AG04450 (cell line): ENCODE results near the gene ALDOC. TPM values are rescaled to one million over a fixed set of nuclear protein-coding genes. Genes with fewer than 3 reads are reported as not detected.

ENCODE experiments used
- CTCF ChIA-PET: fragments of 300-600, 350-600 bp; formaldehyde crosslinking; extraction: SDS; loops from one replicate; lab custom pipeline; 2022; ENCODE audit warnings: antibody characterized with exemption, inconsistent platforms; lab: Charles Lee
- POLR2A ChIA-PET: fragments of 350-600 bp; formaldehyde crosslinking; extraction: SDS; loops from one replicate; lab custom pipeline; 2021; ENCODE audit warnings: antibody characterized with exemption, inconsistent platforms; lab: Yijun Ruan, JAX
- DNase-seq: peaks from one replicate; pipeline ENCODE4 v3.0.0-alpha.2; 2011; ENCODE audit warnings: low read depth, low spot score
- H3K27ac ChIP-seq: one replicate; pipeline ENCODE4 v1.5.1; 2012; ENCODE audit warnings: low read depth, low read length, control low read depth
- H3K27me3 ChIP-seq: one replicate; pipeline ENCODE4 v1.6.0; 2012; ENCODE audit warnings: low read length; ENCODE audit not compliant: control insufficient read depth, insufficient read depth
- H3K4me3 ChIP-seq: 2 replicates; pipeline ENCODE4 v1.5.1; 2011; ENCODE audit warnings: mild to moderate bottlenecking, low read depth, low read length, control low read depth
- H3K9me3 ChIP-seq: 2 replicates; pipeline ENCODE4 v1.5.1; 2012; ENCODE audit warnings: low read length; ENCODE audit not compliant: control insufficient read depth, insufficient read depth
- CTCF ChIP-seq: IDR thresholded peaks from 2 replicates; pipeline ENCODE4 v1.5.1; 2011; ENCODE audit warnings: low read depth, low read length, control low read depth, inconsistent platforms
- polyA plus RNA-seq: library from polyadenylated mRNA; depleted of rRNA; stranded (reverse); fragments of >200 nt; gene quantifications from 2 replicates; pipeline ENCODE4 v1.2.3, GENCODE V29; 2011

Gene ALDOC
- polyA plus RNA-seq, 1 experiment = 46.3 TPM

- POLR2A ChIA-PET = no interaction called here
- Histone ChIP-seq H3K27ac (no peak overlapping the region), H3K4me3 (no peak overlapping the region), H3K27me3 (no peaks in the 10 kb centered on the region), H3K9me3 (no peaks in the 10 kb centered on the region)
- TF ChIP-seq CTCF = no peak
- DNase-seq = no peak
- CTCF ChIA-PET = interaction anchor here (0.9 to 2.8 kb wide), 6 partner anchors 25 to 66 kb away, joined by 3 to 15 read pairs (median 4); no protein-coding TSS in a partner anchor
Measured at GRCh38 chr17:28547096-28547622, 29.5 kb downstream of the ALDOC start.

GRCh38 chr17:28545787-28546415, 30.8 kb downstream of the ALDOC start:
- DNase-seq = no peak
- CTCF ChIA-PET = interaction anchor here (2.7 kb wide), 1 partner anchor 51 kb away, joined by 15 read pairs; no protein-coding TSS in a partner anchor
- H3K27me3 ChIP-seq = no peaks in the 10 kb centered on the region
- TF ChIP-seq CTCF = no peak
- POLR2A ChIA-PET = no interaction called here
- no peaks in the 10 kb centered on the region for H3K9me3 ChIP-seq
- H3K4me3 ChIP-seq = no peak overlapping the region
- H3K27ac ChIP-seq = no peak overlapping the region

- Histone ChIP-seq H3K27ac (no peak overlapping the region), H3K4me3 (no peak overlapping the region), H3K27me3 (peaks cover 1% of the 10 kb centered on the region), H3K9me3 (no peaks in the 10 kb centered on the region)
- CTCF ChIA-PET = no interaction called here
- no peak for DNase-seq
- no peak for TF ChIP-seq CTCF
- POLR2A ChIA-PET = no interaction called here
Measured at GRCh38 chr17:28545141-28545503, 31.6 kb downstream of the ALDOC start.

- CTCF ChIA-PET = no interaction called here
- H3K27me3 ChIP-seq = peaks cover 3% of the 10 kb centered on the region
- no peak overlapping the region for H3K27ac ChIP-seq
- TF ChIP-seq CTCF = no peak
- DNase-seq = no peak
- no peak overlapping the region for H3K4me3 ChIP-seq
- no peaks in the 10 kb centered on the region for H3K9me3 ChIP-seq
- POLR2A ChIA-PET = no interaction called here
Measured at GRCh38 chr17:28544402-28545140, 32.1 kb downstream of the ALDOC start.

- H3K27ac ChIP-seq = no peak overlapping the region
- POLR2A ChIA-PET = no interaction called here
- TF ChIP-seq CTCF = no peak
- H3K27me3 ChIP-seq = peaks cover 19% of the 10 kb centered on the region
- H3K4me3 ChIP-seq = no peak overlapping the region
- no peaks in the 10 kb centered on the region; the same call in 1 of the 2 replicates for H3K9me3 ChIP-seq
- CTCF ChIA-PET = interaction anchor here (0.6 to 3.0 kb wide), 17 partner anchors 8 to 195 kb away, joined by 3 to 70 read pairs (median 3); no protein-coding TSS in a partner anchor
- DNase-seq = no peak
Measured at GRCh38 chr17:28541439-28541838, 35.3 kb downstream of the ALDOC start.
